ENCODE results near the gene FLT3LG. TPM values are rescaled to one million over a fixed set of nuclear protein-coding genes. Genes with fewer than 3 reads are reported as not detected.

Gene FLT3LG
- total and polyA plus RNA-seq, 9 of the 15 experiments (the other 6 are each of a cell fraction or from before 2014, with no cell fraction given) = 0.31 to 6.4 (median 1.1) TPM

DNA sequence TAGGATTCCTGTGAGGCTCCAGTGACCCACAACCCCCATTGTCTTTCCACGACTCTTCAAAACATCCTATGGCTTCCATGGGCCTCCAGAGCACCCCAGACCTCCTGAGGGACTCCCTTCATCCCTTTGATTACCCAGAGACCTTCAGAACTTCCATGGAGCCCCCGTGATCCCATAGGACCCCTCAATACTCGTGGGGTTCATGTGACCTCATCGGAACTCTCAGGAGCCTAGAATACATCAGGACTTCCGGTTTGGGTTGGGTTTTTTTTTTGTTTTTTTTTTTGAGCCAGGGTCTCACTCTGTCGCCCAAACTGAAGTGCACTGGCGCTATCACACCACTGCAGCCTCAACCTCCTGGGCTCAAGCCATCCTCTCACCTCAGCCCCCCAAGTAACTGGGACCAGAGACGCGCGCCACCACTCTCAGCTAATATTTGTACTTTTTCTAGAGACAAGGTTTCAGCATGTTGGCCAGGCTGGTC, 20.2 kb upstream of the FLT3LG start (continued):
- TF ChIP-seq L3MBTL2 (IDR thresholded peaks at IDR 0.05) (no peak), BHLHE40 (IDR thresholded peaks at IDR 0.05; ENCODE audit: low read length) (no peak), PRPF4 (IDR thresholded peaks at IDR 0.05; ENCODE audit: insufficient read depth, low read depth, low read length, poor library complexity, severe bottlenecking) (no peak), ZNF384 (IDR thresholded peaks at IDR 0.05; ENCODE audit: low read depth, low read length) (peak; percentile 76), TAF15 (IDR thresholded peaks at IDR 0.05; ENCODE audit: low read depth, low read length) (no peak), MCM7 (IDR thresholded peaks at IDR 0.05) (no peak), ZNF133 (CRISPR knock-in tag; IDR thresholded peaks at IDR 0.05) (no peak), ELF1 (tag; IDR thresholded peaks at IDR 0.05) (peak; percentile 81), GTF2E2 (tag; IDR thresholded peaks at IDR 0.05) (peak; percentile 11; the same call in 1 of the 2 replicates), ZNF431 (CRISPR knock-in tag; IDR thresholded peaks at IDR 0.05) (no peak), EHMT2 (IDR thresholded peaks at IDR 0.05) (no peak), MTA3 (IDR thresholded peaks at IDR 0.05; ENCODE audit: borderline replicate concordance) (peak; percentile 21), POLR2A (conservative IDR thresholded peaks at IDR 0.05) (peak; percentile 22), KLF1 (tag; IDR thresholded peaks at IDR 0.05) (no peak), CBX8 (IDR thresholded peaks at IDR 0.05; ENCODE audit: borderline replicate concordance, extremely low read depth, low read depth, low read length, poor library complexity, severe bottlenecking) (no peak), TOE1 (IDR thresholded peaks at IDR 0.05; ENCODE audit: borderline replicate concordance) (no peak), TOE1 (CRISPR knock-in tag; IDR thresholded peaks at IDR 0.05; ENCODE audit: borderline replicate concordance, low read depth) (no peak), XRCC3 (IDR thresholded peaks at IDR 0.05) (no peak), POLR2H (tag; IDR thresholded peaks at IDR 0.05; ENCODE audit: low read depth) (peak; percentile 87), SMAD4 (CRISPR knock-in tag; conservative IDR thresholded peaks at IDR 0.05) (0 out of 2 replicates have a peak, but pooled peaks have one; percentile 35), NR2C2 (CRISPR knock-in tag; IDR thresholded peaks at IDR 0.05) (no peak), NR2C2 (tag; IDR thresholded peaks at IDR 0.05) (peak; percentile 64), DDX20 (tag; IDR thresholded peaks at IDR 0.05; ENCODE audit: low read depth) (no peak), NR4A1 (CRISPR knock-in tag; IDR thresholded peaks at IDR 0.05) (no peak), NR4A1 (tag; IDR thresholded peaks at IDR 0.05) (no peak)
- TF ChIP-seq, protein P1, sequence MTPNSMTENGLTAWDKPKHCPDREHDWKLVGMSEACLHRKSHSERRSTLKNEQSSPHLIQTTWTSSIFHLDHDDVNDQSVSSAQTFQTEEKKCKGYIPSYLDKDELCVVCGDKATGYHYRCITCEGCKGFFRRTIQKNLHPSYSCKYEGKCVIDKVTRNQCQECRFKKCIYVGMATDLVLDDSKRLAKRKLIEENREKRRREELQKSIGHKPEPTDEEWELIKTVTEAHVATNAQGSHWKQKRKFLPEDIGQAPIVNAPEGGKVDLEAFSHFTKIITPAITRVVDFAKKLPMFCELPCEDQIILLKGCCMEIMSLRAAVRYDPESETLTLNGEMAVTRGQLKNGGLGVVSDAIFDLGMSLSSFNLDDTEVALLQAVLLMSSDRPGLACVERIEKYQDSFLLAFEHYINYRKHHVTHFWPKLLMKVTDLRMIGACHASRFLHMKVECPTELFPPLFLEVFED (CRISPR knock-in tag; conservative IDR thresholded peaks at IDR 0.05) = no peak
- TF ChIP-seq, protein P2, sequence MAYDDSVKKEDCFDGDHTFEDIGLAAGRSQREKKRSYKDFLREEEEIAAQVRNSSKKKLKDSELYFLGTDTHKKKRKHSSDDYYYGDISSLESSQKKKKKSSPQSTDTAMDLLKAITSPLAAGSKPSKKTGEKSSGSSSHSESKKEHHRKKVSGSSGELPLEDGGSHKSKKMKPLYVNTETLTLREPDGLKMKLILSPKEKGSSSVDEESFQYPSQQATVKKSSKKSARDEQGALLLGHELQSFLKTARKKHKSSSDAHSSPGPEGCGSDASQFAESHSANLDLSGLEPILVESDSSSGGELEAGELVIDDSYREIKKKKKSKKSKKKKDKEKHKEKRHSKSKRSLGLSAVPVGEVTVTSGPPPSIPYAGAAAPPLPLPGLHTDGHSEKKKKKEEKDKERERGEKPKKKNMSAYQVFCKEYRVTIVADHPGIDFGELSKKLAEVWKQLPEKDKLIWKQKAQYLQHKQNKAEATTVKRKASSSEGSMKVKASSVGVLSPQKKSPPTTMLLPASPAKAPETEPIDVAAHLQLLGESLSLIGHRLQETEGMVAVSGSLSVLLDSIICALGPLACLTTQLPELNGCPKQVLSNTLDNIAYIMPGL (CRISPR knock-in tag; IDR thresholded peaks at IDR 0.05) = no peak
- TF ChIP-seq, protein P3, sequence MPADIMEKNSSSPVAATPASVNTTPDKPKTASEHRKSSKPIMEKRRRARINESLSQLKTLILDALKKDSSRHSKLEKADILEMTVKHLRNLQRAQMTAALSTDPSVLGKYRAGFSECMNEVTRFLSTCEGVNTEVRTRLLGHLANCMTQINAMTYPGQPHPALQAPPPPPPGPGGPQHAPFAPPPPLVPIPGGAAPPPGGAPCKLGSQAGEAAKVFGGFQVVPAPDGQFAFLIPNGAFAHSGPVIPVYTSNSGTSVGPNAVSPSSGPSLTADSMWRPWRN (IDR thresholded peaks at IDR 0.05; ENCODE audit: low read depth) = 0 out of 2 replicates have a peak, but pooled peaks have one; percentile 15
